Brain microvascular endothelial cell (primary cell): ENCODE results near the gene NYAP2.

Source experiments
- DNase-seq: peaks from one replicate; pipeline ENCODE4 v3.0.0-alpha.2; 2020
- H3K27ac ChIP-seq: fragments of 250-450 bp; sonication (Bioruptor Pico); 2 replicates; pipeline ENCODE4 v1.5.1; 2020; ENCODE audit warnings: mild to moderate bottlenecking, moderate library complexity
- H3K27me3 ChIP-seq: fragments of 250-450 bp; sonication (Bioruptor Pico); replicated peaks from 2 replicates; pipeline ENCODE4 v1.5.1; 2020; ENCODE audit warnings: mild to moderate bottlenecking
- H3K36me3 ChIP-seq: fragments of 250-450 bp; sonication (Bioruptor Pico); replicated peaks from 2 replicates; pipeline ENCODE4 v1.5.1; 2020; ENCODE audit warnings: mild to moderate bottlenecking
- H3K4me3 ChIP-seq: 2 replicates; pipeline ENCODE4 v1.5.1; 2011; ENCODE audit warnings: low read depth, mild to moderate bottlenecking, control low read depth, low read length, moderate library complexity
- CTCF ChIP-seq: IDR thresholded peaks from 2 replicates; pipeline ENCODE4 v1.5.1; 2011; ENCODE audit warnings: low read depth, mild to moderate bottlenecking, moderate library complexity, low read length, control low read depth, inconsistent platforms; ENCODE audit errors: missing control alignments
- in situ Hi-C: cut with HindIII; loops from 2 replicates; pipeline ENCODE4 v1.10.0; 2017; ENCODE audit warnings: low sequenced_read_pairs, low pct_ligation_motif_present

The NYAP2 gene

GRCh38 chr2:225399504-225399903, at the start of gene NYAP2:
TSS of gene NYAP2 (plus strand) at chr2:225399710. CDS start at chr2:225408881, 9,171 bp downstream.
- Histone ChIP-seq H3K27ac (no peak within 1 kb of the TSS), H3K27me3 (no peaks in the 10 kb centered on the region), H3K4me3 (no peak within 1 kb of the TSS), H3K36me3 (no peaks in the 10 kb centered on the region)
- TF ChIP-seq CTCF, result no peak
- in situ Hi-C loops, result no loop called here
- DNase-seq, result no peak

DNA sequence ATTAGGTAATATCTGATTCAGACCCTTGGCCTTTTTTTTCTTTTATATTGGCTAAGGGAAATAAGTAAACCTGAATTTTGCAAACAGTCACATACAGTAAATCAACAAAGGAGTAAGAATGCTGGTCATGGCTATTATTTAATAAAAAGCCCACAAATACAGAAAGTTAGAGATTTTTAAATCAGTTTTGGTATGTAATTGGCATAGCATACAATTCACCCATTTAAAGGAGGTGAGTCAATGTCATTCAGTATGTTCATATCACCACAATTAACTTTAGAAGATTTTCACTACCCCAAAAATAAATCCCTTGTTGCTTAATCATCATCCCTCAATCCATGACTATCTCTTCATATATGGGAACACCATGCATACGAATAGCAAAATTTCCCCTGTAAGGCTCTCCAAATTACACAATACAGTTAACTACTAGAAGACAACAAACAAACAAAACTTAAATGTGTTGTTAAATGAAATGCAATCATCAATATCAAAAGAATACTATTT, 45.9 kb upstream of the NYAP2 start:
- Histone ChIP-seq H3K36me3 (no peaks in the 10 kb centered on the region), H3K27me3 (no peaks in the 10 kb centered on the region), H3K27ac (no peak overlapping the region), H3K4me3 (no peak overlapping the region)
- DNase-seq, result no peak
- in situ Hi-C loops, result no loop called here
- no peak for TF ChIP-seq CTCF

GRCh38 chr2:225354281-225354774, 45.2 kb upstream of the NYAP2 start:
- Histone ChIP-seq H3K27me3 (no peaks in the 10 kb centered on the region), H3K27ac (no peak overlapping the region), H3K4me3 (no peak overlapping the region), H3K36me3 (no peaks in the 10 kb centered on the region)
- peak; percentile 86 for DNase-seq
- in situ Hi-C loops, result no loop called here
- no peak for TF ChIP-seq CTCF

- DNase-seq, result no peak
- Histone ChIP-seq H3K4me3 (no peak overlapping the region), H3K27me3 (no peaks in the 10 kb centered on the region), H3K36me3 (no peaks in the 10 kb centered on the region), H3K27ac (no peak overlapping the region)
- in situ Hi-C loops, result no loop called here
- TF ChIP-seq CTCF, result no peak
These were observed 43.7 kb upstream of the NYAP2 start for GRCh38 chr2:225355788-225356187.

DNA sequence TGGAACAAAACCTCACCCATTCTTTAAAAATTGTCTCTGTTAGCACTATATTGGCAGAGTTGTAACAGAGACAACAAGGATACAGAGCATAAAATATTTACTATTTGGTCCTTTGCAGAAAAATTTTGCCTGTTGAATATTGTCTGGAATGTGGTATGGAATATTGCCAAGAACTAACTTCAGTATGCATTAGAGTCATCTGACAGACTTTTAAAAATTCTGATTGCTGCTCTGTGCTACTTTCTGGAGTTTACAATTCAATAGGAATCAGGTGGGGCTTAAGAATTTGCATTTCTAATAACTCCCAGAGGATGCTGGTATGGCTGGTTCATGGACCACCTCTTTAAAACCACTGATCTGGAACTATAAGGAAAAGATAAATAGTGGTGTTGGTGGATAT, 32.8 kb upstream of the NYAP2 start:
- in situ Hi-C loops, result no loop called here
- no peak for DNase-seq
- no peaks in the 10 kb centered on the region for H3K27me3 ChIP-seq
- H3K36me3 ChIP-seq, result no peaks in the 10 kb centered on the region
- H3K4me3 ChIP-seq, result no peak overlapping the region
- no peak for TF ChIP-seq CTCF
- H3K27ac ChIP-seq, result no peak overlapping the region

DNA sequence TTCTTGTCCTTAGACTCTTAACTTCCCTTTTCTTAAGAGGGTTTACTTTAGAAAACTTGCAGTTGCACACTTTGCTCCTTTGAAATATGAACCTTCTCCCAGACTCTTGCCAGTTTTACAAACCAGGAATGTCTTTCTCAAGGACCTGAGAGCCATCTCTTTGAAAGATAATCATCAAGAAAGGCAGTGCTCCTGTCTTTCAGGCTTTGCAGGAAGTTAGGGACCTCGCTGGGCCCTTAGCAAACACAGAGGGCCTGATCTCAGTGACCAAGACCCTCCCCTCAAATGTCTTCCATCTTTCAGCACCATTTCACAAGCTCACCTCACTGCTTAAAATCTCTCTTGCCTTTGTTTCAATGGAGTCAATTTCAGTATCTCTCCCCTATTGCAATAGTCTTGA, 32.0 kb upstream of the NYAP2 start:
- no peak for TF ChIP-seq CTCF
- Histone ChIP-seq H3K27me3 (no peaks in the 10 kb centered on the region), H3K4me3 (no peak overlapping the region), H3K27ac (no peak overlapping the region), H3K36me3 (no peaks in the 10 kb centered on the region)
- in situ Hi-C loops, result no loop called here
- no peak for DNase-seq
